GM13977 (cell line): ENCODE data around the gene TYROBP.

Experiments
- DNase-seq: peaks from one replicate; pipeline ENCODE4 v3.0.0; 2012; ENCODE audit warnings: low spot score
- in situ Hi-C: fragments of 300-500 bp; cut with MboI; formaldehyde crosslinking; loops from one replicate; pipeline ENCODE4 v1.12.0; 2022; ENCODE audit warnings: low sequenced_read_pairs, low pct_unique_long_range_greater_than_20kb, mixed read lengths, inconsistent platforms; ENCODE audit not compliant: unreplicated experiment
- TF ChIP-seq, protein P1 (sequence below): IDR thresholded peaks from 2 replicates; pipeline ENCODE4 v1.5.1; 2012; ENCODE audit warnings: mild to moderate bottlenecking, control low read depth; ENCODE audit not compliant: insufficient read depth; ENCODE audit errors: extremely low read depth, missing control alignments

The TYROBP gene

GRCh38 chr19:35929876-35930275 lies 21.8 kb upstream of the TYROBP start:
- no peak for DNase-seq
- TF ChIP-seq, protein P1, sequence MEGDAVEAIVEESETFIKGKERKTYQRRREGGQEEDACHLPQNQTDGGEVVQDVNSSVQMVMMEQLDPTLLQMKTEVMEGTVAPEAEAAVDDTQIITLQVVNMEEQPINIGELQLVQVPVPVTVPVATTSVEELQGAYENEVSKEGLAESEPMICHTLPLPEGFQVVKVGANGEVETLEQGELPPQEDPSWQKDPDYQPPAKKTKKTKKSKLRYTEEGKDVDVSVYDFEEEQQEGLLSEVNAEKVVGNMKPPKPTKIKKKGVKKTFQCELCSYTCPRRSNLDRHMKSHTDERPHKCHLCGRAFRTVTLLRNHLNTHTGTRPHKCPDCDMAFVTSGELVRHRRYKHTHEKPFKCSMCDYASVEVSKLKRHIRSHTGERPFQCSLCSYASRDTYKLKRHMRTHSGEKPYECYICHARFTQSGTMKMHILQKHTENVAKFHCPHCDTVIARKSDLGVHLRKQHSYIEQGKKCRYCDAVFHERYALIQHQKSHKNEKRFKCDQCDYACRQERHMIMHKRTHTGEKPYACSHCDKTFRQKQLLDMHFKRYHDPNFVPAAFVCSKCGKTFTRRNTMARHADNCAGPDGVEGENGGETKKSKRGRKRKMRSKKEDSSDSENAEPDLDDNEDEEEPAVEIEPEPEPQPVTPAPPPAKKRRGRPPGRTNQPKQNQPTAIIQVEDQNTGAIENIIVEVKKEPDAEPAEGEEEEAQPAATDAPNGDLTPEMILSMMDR: no peak
- in situ Hi-C loops: loop anchor here (5.0 kb wide), 1 partner anchor 43 kb away; no protein-coding TSS in a partner anchor

GRCh38 chr19:35928507-35928906 lies 20.4 kb upstream of the TYROBP start:
- TF ChIP-seq, protein P1: no peak
- in situ Hi-C loops: no loop called here
- no peak for DNase-seq

- no peak for DNase-seq
- TF ChIP-seq, protein P1: no peak
- in situ Hi-C loops: no loop called here
Observed at GRCh38 chr19:35925501-35925900, 17.4 kb upstream of the TYROBP start.

- in situ Hi-C loops: no loop called here
- TF ChIP-seq, protein P1: no peak
- DNase-seq: no peak
Observed at GRCh38 chr19:35921012-35921411, 12.9 kb upstream of the TYROBP start.

- TF ChIP-seq, protein P1: no peak
- in situ Hi-C loops: no loop called here
- no peak for DNase-seq
Observed at GRCh38 chr19:35919306-35919705, 11.2 kb upstream of the TYROBP start.

GRCh38 chr19:35915443-35915842 lies 7.3 kb upstream of the TYROBP start:
- in situ Hi-C loops: no loop called here
- DNase-seq: peak; percentile 24
- TF ChIP-seq, protein P1: no peak

DNA sequence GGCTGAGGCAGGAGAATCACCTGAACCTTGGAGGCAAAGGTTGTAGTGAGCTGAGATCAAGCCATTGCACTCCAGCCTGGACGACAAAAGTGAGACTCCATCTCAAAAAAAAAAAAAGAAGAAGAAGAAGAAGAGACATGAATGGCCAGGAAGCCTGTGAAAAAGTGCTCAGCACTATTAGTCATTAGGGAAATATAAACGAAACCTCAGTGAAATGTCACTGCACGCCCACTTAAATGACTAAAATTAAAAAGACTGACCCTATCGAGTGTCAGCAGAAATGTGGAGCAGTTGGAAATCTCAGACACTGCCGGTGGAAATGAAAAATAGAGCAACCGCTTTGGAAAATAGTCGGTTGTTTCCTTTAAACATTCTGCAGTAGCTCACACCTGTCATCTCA lies 5.5 kb upstream of the TYROBP start:
- peak; percentile 36 for DNase-seq
- TF ChIP-seq, protein P1: no peak
- in situ Hi-C loops: no loop called here
